Heart left ventricle (tissue), 13 donors: ENCODE data around the gene CD99L2.

Experiments used
- CTCF ChIP-seq, 12 donors: fragments of 200-600 bp; sonication (generic) in 4 of 12; IDR thresholded peaks; one replicate each; pipeline versions ENCODE4 v1.5.0 to v1.8.0; 2018 to 2022; ENCODE audit warnings: antibody characterized with exemption in 12 of 12, mild to moderate bottlenecking in 5 of 12
- POLR2A ChIP-seq, 2 donors: fragments of 450-650 bp; IDR thresholded peaks; one replicate each; pipeline ENCODE4 v1.6.1; 2017; ENCODE audit warnings: antibody characterized with exemption in 2 of 2, mild to moderate bottlenecking in 2 of 2, moderate library complexity in 2 of 2
- donor health status: ischemic (EF 13 %, LVEDD 7.1; RV severe dilation, severe dysfunction).
- donor health status: DM: no; HTN: yes; CAD: no.
- donor health status: DM: no; HTN: no; CAD: no.
- donor health status: ischemic (EF 25% LVEDD 6.9; RV normal size, moderate dysfunction).
- donor health status: ischemic (EF 25% LVEDD 5.7; RV mildly dilated, moderate dysfunction).
- donor health status: ischemic (EF 35%, LVEDD 5.7; RV mildly dilated, moderate dysfunction).
- donor health status: nonischemic (EF 11% LVEDD 7.7; RV severe dilation, severe dysfunction).
- donor health status: DM: yes; HTN: yes; CAD: no.
- donor health status: PGD.
- donor health status: ischemic (EF 29% LVEDD 5.4; RV normal size, mild dysfunction).
- donor health status: nonischemic (EF 23%, LVEDD 6.1; RV moderate dilation, normal function).

- TF ChIP-seq CTCF (IDR thresholded peaks at IDR 0.05): no peak
- TF ChIP-seq POLR2A (IDR thresholded peaks at IDR 0.05): no peak
Measured at GRCh38 chrX:150768132-150768485, 130.4 kb downstream of the CD99L2 start.
